Measurements from ENCODE around the gene SSBP3.

DNA sequence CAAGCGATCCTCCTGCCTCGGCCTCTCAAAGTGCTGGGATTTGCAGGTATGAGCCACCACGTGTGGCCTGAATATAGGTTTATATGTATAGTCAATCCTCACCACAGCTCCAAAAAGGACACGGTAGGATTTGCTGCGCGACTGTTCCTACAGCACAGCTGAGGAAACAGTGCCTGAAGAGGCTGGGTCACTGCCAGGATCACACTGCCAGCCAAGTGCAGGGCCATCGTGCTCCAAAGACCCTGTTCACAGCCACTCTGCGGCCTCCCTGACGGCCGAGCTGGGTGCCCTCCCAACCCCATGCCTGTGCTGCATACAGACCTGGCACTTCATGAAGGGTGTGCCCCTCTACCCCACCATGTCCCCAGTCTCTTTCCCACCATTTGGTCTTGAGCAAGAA lies 134.9 kb downstream of the SSBP3 start:
- TF ChIP-seq, protein P1, sequence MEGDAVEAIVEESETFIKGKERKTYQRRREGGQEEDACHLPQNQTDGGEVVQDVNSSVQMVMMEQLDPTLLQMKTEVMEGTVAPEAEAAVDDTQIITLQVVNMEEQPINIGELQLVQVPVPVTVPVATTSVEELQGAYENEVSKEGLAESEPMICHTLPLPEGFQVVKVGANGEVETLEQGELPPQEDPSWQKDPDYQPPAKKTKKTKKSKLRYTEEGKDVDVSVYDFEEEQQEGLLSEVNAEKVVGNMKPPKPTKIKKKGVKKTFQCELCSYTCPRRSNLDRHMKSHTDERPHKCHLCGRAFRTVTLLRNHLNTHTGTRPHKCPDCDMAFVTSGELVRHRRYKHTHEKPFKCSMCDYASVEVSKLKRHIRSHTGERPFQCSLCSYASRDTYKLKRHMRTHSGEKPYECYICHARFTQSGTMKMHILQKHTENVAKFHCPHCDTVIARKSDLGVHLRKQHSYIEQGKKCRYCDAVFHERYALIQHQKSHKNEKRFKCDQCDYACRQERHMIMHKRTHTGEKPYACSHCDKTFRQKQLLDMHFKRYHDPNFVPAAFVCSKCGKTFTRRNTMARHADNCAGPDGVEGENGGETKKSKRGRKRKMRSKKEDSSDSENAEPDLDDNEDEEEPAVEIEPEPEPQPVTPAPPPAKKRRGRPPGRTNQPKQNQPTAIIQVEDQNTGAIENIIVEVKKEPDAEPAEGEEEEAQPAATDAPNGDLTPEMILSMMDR (IDR thresholded peaks at IDR 0.05; ENCODE audit: insufficient read depth, low read length) = no peak
- TF ChIP-seq, protein P2, sequence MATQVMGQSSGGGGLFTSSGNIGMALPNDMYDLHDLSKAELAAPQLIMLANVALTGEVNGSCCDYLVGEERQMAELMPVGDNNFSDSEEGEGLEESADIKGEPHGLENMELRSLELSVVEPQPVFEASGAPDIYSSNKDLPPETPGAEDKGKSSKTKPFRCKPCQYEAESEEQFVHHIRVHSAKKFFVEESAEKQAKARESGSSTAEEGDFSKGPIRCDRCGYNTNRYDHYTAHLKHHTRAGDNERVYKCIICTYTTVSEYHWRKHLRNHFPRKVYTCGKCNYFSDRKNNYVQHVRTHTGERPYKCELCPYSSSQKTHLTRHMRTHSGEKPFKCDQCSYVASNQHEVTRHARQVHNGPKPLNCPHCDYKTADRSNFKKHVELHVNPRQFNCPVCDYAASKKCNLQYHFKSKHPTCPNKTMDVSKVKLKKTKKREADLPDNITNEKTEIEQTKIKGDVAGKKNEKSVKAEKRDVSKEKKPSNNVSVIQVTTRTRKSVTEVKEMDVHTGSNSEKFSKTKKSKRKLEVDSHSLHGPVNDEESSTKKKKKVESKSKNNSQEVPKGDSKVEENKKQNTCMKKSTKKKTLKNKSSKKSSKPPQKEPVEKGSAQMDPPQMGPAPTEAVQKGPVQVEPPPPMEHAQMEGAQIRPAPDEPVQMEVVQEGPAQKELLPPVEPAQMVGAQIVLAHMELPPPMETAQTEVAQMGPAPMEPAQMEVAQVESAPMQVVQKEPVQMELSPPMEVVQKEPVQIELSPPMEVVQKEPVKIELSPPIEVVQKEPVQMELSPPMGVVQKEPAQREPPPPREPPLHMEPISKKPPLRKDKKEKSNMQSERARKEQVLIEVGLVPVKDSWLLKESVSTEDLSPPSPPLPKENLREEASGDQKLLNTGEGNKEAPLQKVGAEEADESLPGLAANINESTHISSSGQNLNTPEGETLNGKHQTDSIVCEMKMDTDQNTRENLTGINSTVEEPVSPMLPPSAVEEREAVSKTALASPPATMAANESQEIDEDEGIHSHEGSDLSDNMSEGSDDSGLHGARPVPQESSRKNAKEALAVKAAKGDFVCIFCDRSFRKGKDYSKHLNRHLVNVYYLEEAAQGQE (IDR thresholded peaks at IDR 0.05; ENCODE audit: insufficient replicate concordance, low read depth) = no peak
- TF ChIP-seq POLR2AphosphoS5 (IDR thresholded peaks at IDR 0.05; ENCODE audit: low read depth) (no peak), SPI1 (IDR thresholded peaks at IDR 0.05; ENCODE audit: borderline replicate concordance, low read depth) (no peak)

All from HL-60 (cell line).